A673 (cell line): ENCODE results near the gene P2RY14.

ENCODE experiments used
- CTCF ChIP-seq: fragments of 300-800, 200-600 bp; sonication (generic); conservative IDR thresholded peaks from 2 replicates; pipeline ENCODE4 v1.5.1; 2017; ENCODE audit warnings: low read depth, mild to moderate bottlenecking, antibody characterized with exemption, low read length, moderate library complexity, mixed read lengths
- EZH2 ChIP-seq: fragments of 200-600 bp; sonication (generic); IDR thresholded peaks from 2 replicates; pipeline ENCODE4 v1.6.1; 2017; ENCODE audit warnings: borderline replicate concordance, low read depth, mild to moderate bottlenecking, mixed read lengths, antibody characterized with exemption, low read length; ENCODE audit not compliant: poor library complexity, severe bottlenecking

GRCh38 chr3:151199554-151200438, 78.5 kb downstream of the P2RY14 start:
- no peak for TF ChIP-seq CTCF
- TF ChIP-seq EZH2, result no peak
